Lower leg skin (tissue), 4 donors: ENCODE data around the gene PSMF1. TPM values are rescaled to one million over a fixed set of nuclear protein-coding genes. Genes with fewer than 3 reads are reported as not detected.

Experiments
- DNase-seq, 2 donors: peaks; one replicate each; pipeline ENCODE4 v3.0.0-alpha.2; 2019; ENCODE audit warnings: low spot score in 2 of 2
- H3K4me3 ChIP-seq: fragments of 200-600 bp; sonication (generic); 2 replicates; pipeline ENCODE4 v1.5.1; 2017; ENCODE audit warnings: mild to moderate bottlenecking, low read depth; ENCODE audit not compliant: poor library complexity, severe bottlenecking
- POLR2A ChIP-seq, 2 donors: fragments of 450-650 bp; IDR thresholded peaks; one replicate each; pipeline ENCODE4 v1.6.1; 2016 to 2017; ENCODE audit warnings: antibody characterized with exemption in 2 of 2, mild to moderate bottlenecking in 1 of 2, moderate library complexity in 1 of 2
- WGBS, 2 donors: methylation state at CpG; one replicate each; pipeline ENCODE4 v1.1.5; 2018; 5-methylcytosine and 5-hydroxymethylcytosine counted together
- intact Hi-C: fragments of 100-400 bp; cut with DNase I; formaldehyde crosslinking; loops from one replicate; pipeline ENCODE4 v1.15.0; 2023; ENCODE audit warnings: low total_unique reads
- total RNA-seq, 4 donors: library from RNA; depleted of rRNA; stranded (reverse); fragments of >200 nt; gene quantifications; one replicate each; pipeline ENCODE4 v1.1.0, GENCODE V29; 2016
- TF ChIP-seq, protein P1 (sequence below), 3 donors: fragments of 450-650 bp; IDR thresholded peaks; one replicate each; pipeline ENCODE4 v1.5.1; 2016; ENCODE audit warnings: antibody characterized with exemption in 3 of 3, mild to moderate bottlenecking in 3 of 3, moderate library complexity in 2 of 3

Gene PSMF1
- total RNA-seq, 4 donors from 2014 or later = 82.7 to 270 (median 94.7) TPM

DNA sequence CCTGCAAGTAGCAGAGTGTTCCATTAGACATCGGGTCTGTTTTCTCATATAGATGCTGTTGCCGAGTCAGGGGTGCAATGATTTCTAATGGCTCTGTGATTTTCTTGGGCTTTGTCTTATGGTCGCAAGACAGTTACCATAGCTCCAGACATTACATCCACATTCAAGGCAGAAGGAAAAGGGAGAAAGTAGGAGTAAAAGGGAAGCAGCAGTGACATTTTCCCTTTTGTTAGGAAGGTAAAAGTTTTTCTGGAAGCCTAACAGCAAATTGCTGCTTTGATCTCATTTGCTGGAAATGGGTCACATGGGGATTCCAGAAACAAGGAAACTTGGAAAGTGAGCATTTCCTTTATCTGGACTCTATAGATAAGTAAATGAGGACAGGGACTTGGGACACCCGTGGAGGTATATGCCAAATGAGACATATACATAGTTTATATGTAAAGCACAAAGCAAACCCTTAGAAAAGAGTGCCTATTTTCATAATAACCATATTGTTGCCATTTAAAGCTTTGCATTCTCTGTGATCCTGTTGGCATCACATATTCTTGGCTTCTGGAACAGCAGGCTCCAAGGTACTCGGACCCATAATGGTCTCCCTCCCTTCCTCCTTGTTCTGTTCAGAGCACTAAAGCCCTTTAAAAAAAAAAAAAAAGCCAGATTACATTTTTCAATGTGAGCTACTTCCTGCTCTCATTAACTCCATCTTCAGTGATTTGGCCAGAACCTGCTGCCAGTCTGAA lies 84.5 kb downstream of the PSMF1 start, which contains the start of gene C20orf202:
Gene C20orf202, plus strand, starts transcription at position 693 of the 743 bp plus-strand sequence. CDS start 132 bp downstream, outside the sequence.
- no peak within 1 kb of the TSS for H3K4me3 ChIP-seq
- whole genome bisulfite sequencing, 2 donors = 63 to 74% methylated on average over 5 of the region's 5 CpGs
- intact Hi-C loops = no loop called here
- no peak for DNase-seq
- TF ChIP-seq, protein P1, sequence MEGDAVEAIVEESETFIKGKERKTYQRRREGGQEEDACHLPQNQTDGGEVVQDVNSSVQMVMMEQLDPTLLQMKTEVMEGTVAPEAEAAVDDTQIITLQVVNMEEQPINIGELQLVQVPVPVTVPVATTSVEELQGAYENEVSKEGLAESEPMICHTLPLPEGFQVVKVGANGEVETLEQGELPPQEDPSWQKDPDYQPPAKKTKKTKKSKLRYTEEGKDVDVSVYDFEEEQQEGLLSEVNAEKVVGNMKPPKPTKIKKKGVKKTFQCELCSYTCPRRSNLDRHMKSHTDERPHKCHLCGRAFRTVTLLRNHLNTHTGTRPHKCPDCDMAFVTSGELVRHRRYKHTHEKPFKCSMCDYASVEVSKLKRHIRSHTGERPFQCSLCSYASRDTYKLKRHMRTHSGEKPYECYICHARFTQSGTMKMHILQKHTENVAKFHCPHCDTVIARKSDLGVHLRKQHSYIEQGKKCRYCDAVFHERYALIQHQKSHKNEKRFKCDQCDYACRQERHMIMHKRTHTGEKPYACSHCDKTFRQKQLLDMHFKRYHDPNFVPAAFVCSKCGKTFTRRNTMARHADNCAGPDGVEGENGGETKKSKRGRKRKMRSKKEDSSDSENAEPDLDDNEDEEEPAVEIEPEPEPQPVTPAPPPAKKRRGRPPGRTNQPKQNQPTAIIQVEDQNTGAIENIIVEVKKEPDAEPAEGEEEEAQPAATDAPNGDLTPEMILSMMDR (IDR thresholded peaks at IDR 0.05) = no peak
- TF ChIP-seq POLR2A (IDR thresholded peaks at IDR 0.05) = no peak

DNA sequence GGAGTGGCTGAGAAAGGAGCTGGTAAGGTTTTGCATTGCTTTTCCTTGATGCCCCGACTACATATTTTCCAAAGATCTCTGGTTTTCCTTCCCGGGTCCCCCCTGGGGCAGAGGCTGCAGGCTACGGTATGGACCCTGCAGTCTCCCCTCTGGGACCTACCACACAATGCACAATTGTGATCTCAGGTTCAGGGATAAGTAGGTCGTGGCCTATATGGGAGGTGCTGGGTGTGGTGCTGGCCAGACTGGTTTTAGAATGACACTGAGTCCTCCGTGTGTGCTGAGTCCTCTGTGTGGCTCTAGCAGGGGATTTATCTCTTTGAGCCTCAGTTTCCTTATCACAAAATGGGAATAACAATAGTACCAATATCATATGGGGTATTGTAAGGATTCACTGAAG lies 85.2 kb downstream of the PSMF1 start:
- 42 to 54% methylated on average over 5 of the region's 5 CpGs for WGBS, 2 donors
- TF ChIP-seq, protein P1 (IDR thresholded peaks at IDR 0.05) = no peak
- TF ChIP-seq POLR2A (IDR thresholded peaks at IDR 0.05) = no peak
- no peak overlapping the region for H3K4me3 ChIP-seq
- peak in 1 of 2 donors; percentile 3 for DNase-seq
- intact Hi-C loops = no loop called here

DNA sequence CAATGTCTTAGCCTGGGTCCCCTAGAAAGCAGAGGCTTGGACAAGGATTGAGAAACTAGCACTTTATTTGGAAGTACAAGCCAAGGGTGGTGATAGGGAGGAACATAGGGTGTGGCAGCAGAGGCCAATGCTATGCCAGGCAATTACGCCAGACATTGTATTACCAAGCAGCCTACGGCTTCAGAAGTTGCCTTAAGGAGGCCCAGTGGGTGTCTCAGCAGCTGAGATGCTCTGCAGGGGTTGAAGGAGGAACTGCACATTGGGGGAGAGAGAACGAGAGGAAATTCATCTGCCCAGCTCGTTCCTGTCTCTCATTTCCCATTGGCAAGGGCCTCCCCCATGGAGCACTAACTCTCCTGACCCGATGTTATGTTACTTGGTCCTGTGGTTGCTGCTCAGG lies 85.7 kb downstream of the PSMF1 start:
- intact Hi-C loops = no loop called here
- DNase-seq = peak in 1 of 2 donors; percentile 67
- WGBS, 2 donors = 35 to 42% methylated on average over 5 of the region's 5 CpGs

DNA sequence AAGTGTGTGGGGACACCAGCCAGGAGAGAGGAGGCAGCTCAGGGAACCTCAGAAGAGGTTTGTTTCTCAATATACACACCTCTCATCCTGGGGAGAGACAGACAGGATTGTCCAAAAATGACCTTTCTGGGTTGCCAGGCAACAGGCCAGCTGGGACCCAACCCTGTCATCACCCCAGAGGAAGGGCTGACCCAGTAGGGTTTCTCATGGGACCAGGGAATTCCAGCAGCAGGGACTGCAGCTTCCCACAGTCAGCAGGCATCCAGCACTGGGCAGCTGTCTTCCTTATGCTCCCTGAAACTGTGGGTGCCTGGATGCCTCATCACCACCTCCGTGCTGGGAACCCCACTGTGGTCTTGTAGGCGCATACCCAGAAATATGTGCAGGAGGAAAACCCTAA lies 86.2 kb downstream of the PSMF1 start:
- WGBS, 2 donors = 77 to 88% methylated on average over 2 of the region's 2 CpGs
- TF ChIP-seq, protein P1 (IDR thresholded peaks at IDR 0.05) = no peak
- TF ChIP-seq POLR2A (IDR thresholded peaks at IDR 0.05) = no peak
- intact Hi-C loops = no loop called here
- H3K4me3 ChIP-seq = no peak overlapping the region
- peak in 1 of 2 donors; percentile 52 for DNase-seq

More for the DNA sequence above, 85.7 kb downstream of the PSMF1 start:
- H3K4me3 ChIP-seq = no peak overlapping the region
- no peak for TF ChIP-seq POLR2A (IDR thresholded peaks at IDR 0.05)
- TF ChIP-seq, protein P1 (IDR thresholded peaks at IDR 0.05) = no peak

DNA sequence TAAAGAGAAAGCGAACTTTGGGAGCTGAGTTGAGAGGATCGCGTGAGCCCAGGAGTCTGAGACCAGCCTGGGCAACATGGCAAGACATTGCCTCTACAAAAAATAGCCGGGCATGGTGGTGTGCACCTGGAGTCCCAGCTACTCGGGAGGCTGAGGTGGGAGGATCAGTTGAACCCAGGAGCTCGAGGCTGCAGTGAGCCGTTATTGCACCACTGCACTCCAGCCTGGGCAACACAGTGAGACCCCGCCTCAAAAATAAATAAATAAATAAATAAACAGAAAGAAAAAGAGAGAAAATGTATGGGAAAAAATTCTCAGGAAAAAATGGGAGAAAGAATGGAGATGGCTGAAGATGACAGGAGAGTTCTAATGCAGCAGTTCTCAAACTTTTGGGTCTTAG lies 87.4 kb downstream of the PSMF1 start:
- peak in 1 of 2 donors; percentile 31 for DNase-seq
- 91 to 93% methylated on average over 8 of the region's 8 CpGs for WGBS, 2 donors
- H3K4me3 ChIP-seq = no peak overlapping the region
- TF ChIP-seq POLR2A (IDR thresholded peaks at IDR 0.05) = no peak
- TF ChIP-seq, protein P1 (IDR thresholded peaks at IDR 0.05) = no peak
- intact Hi-C loops = no loop called here
